Upper lobe of left lung (tissue), 4 donors: ENCODE measurements around the gene GBF1.
"Not testable (repeated sequence)": the region's sequence is repeated elsewhere in the genome, so short reads cannot be mapped to it uniquely, and the experiment has no call there.

Experiments
- POLR2AphosphoS5 ChIP-seq, 2 donors: sonication (generic); formaldehyde crosslinking; IDR thresholded peaks; one replicate each; pipeline ENCODE4 v1.5.1; 2017; ENCODE audit warnings: antibody characterized with exemption in 2 of 2
- TF ChIP-seq, protein P1 (sequence below), 6 experiments: fragments of 450-650 bp in 4 of 6; fragments of 200-600 bp in 2 of 6; sonication (generic) in 2 of 6; IDR thresholded peaks; one replicate each; pipeline ENCODE4 v1.5.1; 2016 to 2019; ENCODE audit warnings: antibody characterized with exemption in 6 of 6

DNA sequence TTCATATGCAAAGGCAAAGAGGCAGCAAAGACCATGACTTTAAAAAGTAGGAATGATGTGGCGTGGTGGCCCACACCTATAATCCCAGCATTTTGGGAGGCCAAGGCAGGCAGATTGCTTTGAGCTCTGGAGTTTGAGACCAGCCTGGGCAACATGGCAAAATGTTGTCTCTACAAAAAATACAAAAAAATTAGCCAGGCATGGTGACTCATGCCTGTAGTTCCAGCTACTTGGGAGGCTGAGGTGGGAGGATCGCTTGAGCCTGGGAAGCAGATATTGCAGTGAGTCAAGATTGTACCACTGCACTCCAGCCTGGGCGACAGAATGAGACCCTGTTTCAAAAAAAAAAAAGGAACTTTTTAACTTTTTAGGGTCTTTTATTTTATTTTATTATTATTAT, 7.2 kb downstream of the GBF1 start:
- not testable (repeated sequence) for TF ChIP-seq POLR2AphosphoS5 (IDR thresholded peaks at IDR 0.05)
- TF ChIP-seq, protein P1, sequence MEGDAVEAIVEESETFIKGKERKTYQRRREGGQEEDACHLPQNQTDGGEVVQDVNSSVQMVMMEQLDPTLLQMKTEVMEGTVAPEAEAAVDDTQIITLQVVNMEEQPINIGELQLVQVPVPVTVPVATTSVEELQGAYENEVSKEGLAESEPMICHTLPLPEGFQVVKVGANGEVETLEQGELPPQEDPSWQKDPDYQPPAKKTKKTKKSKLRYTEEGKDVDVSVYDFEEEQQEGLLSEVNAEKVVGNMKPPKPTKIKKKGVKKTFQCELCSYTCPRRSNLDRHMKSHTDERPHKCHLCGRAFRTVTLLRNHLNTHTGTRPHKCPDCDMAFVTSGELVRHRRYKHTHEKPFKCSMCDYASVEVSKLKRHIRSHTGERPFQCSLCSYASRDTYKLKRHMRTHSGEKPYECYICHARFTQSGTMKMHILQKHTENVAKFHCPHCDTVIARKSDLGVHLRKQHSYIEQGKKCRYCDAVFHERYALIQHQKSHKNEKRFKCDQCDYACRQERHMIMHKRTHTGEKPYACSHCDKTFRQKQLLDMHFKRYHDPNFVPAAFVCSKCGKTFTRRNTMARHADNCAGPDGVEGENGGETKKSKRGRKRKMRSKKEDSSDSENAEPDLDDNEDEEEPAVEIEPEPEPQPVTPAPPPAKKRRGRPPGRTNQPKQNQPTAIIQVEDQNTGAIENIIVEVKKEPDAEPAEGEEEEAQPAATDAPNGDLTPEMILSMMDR (IDR thresholded peaks at IDR 0.05): not testable (repeated sequence)
